HG03432 (cell line): ENCODE measurements around the gene CNTNAP2.
A peak's percentile ranks its signal among the peaks of the same experiment; 100 is the strongest.

Experiments
- ATAC-seq: cut with Tn5 transposase; IDR thresholded peaks from one replicate; pipeline ENCODE4 v1.9.1; 2021; ENCODE audit warnings: mild to moderate bottlenecking, moderate library complexity; ENCODE audit not compliant: unreplicated experiment

CNTNAP2 gene

DNA sequence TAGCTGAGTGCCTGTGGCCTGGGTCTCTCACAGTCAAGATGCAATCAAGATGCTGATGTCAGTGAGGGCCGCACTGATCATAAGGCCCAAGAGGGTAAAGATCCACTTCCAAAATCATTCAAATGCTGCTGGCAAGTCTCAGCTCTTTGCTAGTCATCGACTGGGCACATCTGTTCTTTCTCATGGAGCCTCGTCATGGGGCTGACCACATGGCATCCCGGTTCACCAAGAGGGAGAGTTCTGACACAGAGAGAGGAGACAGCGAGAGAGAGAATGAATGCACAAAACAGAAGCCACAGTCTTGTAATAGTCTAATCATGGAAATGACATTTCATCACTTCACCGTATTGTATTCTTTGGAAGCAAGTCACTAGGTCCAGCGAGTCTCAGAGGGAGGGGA, 1406.5 kb downstream of the CNTNAP2 start:
- ATAC-seq, result no peak

DNA sequence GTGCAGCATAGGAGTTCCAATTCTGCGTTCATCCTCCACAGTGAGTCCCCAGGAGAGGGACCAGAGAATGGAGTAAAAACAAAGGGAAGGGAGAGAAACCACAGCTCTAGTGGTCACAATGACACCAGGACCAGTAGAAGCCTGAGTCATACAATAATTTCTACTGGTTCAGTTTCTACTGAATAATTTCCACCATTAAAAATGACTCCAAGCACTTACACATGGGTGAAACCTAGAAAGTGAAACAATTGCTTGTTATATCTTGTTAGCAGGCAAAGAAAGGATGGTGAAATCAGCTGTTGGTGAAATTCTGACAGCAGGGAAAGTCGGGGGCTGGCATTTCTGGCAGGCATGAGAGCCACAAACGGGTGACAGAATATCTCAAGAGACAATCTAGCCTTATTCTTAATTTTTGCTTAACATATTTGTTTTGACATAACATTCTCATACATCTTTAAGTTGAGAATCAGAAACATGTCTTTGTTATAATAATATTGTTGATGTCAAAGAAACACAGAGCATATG, 1408.2 kb downstream of the CNTNAP2 start:
- ATAC-seq, result no peak

DNA sequence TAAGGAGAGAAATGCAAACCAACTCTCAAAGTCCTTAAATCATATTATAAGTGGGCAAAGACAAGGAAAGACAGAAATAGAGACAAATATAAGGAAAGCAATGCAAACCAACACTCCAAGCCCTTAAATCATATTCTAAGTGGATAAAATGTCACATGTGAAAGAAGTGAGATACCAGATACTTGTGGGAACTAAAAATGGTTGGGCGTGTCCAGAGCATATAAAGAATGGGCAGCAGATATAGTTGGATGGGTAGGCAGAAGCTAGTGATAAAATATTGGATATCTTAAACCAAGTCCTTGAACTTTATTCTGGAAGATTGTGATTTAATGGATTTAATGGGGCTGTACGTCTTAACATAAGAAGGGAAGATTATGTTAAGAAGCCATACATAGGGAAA, 1408.7 kb downstream of the CNTNAP2 start:
- ATAC-seq, result no peak

DNA sequence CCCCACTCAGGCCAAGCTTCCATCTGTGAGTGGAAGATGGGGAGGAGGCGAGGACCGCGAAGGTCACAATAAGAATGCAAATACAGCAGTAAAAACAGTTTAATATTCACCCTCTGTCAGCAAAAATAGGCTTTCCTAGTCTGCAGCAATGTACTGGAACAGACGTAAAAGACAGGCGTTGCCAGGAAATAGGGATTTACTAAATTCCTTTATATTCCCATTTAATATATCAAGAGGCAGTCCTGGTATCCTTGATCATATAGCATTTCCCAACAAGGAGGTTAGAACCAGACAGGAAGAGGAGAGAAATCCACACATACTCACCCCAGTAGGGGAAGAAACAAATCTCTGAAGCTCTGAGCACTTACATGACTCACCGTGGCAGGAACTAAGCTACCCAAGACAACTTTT, 1419.1 kb downstream of the CNTNAP2 start:
- ATAC-seq, result no peak

DNA sequence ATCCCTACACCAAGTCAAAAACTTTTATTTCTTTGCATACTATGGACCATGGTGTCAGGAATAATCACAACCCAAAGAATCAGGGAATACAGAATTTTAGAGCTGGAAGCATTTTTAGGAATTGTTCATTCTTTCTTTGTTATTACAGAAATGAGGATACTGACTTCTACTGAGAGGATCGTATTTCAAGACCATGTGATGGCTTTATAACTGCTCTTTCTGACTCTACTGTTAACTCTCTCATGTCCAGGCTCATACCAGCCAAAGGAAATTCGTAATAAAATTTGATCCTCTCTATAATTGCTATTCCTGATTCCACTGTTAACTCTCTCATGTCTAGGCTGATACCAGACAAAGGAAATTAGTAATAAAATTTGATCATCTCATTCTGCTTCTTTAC, 1423.1 kb downstream of the CNTNAP2 start:
- no peak for ATAC-seq

DNA sequence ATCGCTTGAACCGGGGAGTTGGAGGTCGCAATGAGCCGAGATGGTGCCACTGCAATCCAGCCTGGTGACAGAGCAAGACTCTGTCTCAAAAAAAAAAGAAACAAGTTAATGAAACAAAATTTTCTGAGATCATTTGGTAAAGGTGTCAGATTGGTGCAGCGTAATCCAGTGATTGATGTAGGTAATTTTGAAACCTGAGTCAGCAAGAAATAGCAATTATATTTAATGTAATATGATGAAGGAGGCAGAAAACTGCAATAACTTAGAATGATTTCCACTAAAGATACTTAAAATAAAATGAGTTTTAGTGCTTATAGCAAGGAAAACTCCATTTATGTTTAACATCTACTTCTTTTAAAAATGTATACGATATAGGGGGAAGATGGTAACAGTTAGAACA, 1424.1 kb downstream of the CNTNAP2 start:
- no peak for ATAC-seq

DNA sequence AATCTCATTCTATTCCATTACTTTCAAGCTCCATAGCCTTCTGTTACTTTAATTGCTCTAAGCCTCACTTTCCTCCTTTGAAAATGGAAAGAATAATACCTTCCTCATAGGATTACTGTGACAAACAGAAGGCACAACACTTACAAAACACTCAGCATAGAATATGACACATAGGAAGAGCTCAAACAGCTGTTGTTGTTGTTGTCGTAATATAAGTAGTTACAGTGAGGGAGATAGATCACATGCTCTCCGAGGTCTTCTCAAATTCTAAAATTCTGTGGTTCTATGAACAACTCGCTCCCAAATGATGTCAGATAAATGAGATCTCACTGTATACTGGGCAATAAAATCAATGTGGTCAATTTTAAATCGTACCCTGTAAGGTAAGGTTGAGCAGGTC, 1424.7 kb downstream of the CNTNAP2 start:
- ATAC-seq, result no peak

DNA sequence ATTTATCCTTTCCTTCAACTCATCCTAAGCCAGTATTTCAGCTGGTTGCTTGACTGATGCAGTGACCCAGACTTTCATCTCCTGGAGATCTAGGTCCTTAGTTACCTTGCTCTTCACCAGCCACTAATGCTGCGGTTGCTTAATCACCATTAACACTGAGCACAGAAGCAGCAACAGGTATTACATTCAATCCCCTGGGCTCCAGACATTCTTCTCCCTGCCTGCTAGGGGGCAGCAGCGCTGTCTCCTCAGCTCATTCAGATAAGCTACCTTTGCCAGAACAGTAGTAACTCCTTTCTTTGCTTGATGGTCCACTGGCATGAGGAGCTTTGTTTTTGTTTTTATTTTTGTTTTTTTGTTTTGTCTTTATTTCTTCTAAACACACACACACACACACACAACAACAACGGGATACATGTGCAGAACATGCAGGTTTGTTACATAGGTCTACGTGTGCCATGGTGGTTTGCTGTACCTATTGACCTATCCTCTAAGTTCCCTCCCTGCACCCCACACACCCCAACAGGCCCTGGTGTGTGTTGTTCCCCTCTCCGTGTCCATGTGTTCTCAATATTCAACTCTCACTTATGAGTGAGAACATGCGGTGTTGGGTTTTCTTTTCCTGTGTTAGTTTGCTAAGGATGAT, 1430.8 kb downstream of the CNTNAP2 start:
- peak; percentile 67 for ATAC-seq

DNA sequence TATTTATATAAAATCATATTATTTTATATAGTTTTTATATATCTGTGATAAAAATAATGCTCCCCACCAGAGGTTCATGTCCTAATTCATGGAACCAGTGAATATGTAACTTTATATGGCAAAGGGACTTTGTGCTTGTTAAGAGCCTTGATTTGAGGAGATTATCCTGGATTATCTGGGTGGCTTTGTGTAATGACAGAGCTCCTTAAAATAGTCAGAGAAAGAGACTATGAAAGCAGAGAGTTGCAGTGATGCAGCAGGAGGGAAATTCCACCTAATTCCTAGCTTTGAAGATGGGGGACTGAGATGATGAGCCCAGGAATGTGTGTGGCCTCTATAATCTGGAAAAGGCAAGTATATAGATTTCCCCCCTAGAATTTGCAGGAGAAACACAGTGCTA, 1439.7 kb downstream of the CNTNAP2 start:
- no peak for ATAC-seq

DNA sequence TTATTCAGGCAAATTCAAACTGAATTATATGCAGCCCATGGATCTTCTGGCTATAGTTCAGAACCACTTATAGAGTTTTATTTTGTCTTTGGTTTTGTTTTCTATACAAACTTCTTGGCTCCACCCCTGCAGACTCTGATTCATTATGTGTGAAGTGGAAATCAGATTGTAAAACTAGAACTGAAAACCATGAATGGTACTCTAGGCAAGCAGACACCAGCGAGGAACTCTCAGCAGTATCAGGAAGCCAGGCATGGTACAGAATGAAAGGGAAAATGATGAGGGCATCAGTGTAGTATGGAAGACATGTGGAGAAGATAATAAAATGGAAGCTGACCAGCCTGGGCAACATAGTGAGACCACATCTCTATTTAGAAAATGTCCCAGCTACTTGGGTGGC, 1447.1 kb downstream of the CNTNAP2 start:
- no peak for ATAC-seq

DNA sequence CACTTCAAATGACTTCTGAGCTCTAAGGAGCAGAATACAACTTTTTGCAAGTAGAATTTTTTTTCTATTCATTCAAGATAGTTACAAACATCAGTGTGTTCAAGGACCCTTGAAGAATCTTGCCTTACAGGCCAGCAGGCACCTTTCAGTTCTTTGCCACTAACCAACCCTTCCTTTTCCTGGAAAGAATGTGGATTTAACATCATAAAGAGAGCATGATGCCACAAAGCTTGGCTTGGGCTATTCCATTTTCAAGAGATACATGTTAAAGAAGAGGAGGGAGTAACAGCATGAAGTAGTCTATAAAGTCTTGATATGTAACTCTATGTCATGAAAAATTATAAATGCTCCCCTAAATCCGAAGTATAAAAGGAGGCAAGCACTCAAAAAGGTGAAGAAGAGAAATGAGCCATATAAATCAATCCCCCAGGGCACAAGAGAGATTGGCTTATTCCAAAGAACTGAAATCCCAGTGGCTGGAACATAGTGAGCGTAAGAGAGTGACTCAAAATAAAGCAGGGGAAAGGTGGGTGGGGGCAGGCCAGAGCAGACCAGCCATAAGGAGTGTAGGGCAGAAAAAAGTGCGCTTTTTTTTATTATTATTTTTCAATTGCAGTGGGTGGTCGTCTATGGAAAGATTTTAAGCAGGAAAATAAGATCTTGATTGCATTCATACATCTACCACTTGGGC, 1448.3 kb downstream of the CNTNAP2 start:
- no peak for ATAC-seq

DNA sequence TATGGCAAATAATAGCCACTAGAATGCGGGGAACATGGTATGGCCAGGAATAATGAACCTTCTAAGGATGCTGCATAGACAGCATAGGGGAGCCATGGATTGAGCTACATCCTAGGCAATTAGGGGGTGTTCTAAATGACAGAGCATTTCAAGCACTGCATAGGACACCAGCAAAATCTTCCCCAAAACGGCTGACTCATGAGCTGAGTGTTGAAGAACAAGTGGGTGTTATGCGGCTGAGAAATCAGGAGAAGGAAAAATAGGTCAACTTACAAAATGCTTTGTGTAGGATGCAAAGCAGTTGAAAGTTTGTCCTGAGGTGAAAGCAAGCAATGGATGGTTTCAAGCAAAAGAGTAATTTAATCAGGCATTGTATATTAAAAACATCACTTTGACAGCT, 1450.4 kb downstream of the CNTNAP2 start:
- no peak for ATAC-seq

DNA sequence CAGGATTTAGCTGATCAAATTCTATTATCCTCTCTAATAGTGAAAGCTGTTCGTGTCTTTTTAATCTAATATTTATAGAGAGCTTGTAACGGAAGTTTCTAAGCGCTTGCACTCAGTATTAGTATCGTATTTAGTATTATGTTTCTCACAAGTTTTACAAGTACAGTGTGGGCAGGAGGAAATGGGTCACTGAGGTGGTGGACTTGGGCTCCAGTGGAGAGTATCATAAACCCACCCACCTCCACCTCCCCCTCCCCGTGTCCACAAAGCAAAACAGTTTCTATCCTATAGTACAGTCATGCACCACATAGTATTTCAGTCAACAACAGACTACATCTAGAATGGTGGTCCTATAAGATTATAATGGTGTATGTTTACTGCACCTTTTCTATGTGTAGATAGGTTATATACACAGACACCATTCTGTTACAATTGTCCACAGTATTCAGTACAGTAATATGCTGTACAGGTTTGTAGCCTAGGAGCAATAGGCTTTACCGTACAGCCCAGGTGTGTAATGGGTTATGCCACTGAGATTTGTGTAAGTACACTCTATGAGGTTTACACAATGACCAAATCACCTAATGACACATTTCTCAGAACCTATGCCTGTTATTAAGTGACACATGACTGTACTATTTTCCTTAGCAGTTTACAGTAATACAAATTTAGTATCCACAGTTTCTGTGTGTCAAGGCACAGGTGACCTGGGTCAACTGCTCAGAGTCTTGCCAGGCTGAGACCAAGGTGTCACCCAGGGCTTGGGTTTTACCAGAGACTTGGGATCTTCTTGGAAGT, 1452.7 kb downstream of the CNTNAP2 start:
- ATAC-seq, result no peak

DNA sequence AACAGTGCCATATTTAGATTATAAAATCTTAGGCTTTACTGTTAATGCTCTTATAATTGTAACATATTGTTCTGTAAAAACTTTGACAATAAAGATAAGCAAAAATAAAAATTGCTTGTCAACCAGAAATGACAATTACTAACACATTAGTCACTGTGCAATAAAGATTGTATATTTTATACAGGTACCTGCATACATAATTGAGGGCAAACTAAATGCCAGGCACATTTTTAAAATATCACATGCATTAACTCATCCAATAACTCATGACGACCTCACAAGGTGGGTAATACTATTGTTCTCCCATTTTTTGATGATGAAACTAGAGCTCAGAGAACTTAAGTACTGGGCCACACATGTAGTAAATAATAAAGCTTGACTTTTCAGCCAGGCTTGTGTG, 1453.8 kb downstream of the CNTNAP2 start:
- no peak for ATAC-seq

DNA sequence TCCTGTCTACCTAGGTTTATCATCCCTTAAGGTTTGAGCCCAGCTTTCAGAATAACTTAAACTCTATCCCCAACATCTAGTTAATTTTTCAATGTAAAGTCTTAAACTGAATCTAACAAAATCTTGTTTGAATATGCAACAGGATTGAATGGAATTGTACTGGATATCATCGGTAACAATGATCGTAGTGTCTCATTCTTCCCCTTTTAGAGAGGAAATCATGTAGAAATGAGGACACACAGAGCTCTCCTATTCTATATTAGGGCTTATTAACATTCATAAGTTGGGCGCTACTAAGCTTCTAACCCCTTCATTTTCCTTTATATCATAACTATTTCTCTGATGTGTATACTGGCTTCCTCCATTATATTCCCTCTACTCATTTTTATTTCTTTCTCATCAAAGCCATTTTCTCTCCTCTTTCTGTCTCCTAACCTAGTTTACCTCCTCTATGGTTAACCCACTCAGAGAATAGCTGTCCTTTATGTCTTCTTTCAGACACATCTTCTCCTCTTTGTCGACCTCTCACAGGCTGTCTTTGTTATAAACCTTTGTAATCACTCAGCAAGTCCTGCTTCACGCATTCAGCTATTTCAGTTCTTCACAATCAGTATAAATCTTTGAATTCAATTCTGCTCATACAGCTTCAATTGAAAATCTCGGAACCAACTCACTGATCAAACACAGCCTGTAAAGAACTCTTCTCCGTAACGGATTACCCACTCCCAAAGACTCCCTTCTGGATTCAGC, 1455.0 kb downstream of the CNTNAP2 start:
- ATAC-seq, result no peak

DNA sequence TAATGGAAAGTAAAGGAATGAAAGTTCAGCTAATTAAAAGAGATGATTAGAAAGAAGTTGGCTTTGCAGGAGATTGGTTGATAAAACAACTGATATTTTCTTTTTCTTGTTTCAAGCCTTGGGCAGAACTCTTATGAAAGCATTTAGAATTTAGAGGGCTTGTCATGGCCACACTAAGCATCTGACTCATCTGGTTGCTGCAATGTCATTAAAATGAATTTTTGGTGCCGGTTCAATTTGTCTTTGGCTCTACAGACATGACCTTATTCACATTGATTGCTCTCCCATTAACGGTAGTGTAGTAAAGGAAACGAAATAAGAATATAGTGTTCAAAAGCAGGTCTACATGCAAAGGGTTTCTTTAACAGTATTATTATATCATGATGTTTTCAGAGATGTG, 1461.6 kb downstream of the CNTNAP2 start:
- ATAC-seq, result no peak

DNA sequence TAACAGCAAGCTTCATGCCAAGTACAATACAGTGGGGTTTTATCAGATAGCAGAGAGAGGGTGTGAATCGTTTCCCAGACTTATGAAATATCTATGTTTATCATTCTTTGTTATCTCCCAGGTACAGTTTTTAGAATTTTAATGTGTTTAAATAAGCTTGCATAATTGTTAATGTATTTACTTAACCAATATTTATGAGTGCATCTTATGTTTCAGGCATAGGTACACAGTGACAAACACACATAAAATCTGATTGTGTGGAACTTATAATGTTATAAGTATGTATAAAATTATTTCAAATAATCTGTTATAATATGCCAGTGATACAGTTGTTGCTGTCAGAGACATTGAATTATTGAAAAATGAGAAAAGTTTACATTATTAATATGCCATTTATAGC, 1462.5 kb downstream of the CNTNAP2 start:
- ATAC-seq, result no peak

DNA sequence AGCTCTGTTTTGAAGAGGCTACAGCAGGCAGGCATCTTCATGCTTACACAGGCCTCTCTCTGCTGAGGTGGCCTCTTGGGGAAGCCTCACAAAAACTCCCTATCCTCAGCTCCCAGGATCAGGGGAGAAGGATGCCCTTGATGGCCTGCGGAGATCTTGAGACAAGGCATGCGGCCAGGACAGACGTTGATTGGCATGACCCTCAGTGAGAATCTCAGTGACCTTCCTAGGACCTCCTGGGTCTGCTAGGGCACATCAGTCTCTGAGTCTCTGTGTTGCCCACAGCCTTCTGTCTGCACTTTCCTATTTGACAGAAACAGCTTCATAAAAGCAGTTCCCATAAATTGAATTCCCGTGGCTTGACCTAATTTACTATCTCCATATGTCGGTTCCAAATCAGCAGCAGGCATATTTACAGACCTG, 1468.2 kb downstream of the CNTNAP2 start:
- ATAC-seq, result no peak

DNA sequence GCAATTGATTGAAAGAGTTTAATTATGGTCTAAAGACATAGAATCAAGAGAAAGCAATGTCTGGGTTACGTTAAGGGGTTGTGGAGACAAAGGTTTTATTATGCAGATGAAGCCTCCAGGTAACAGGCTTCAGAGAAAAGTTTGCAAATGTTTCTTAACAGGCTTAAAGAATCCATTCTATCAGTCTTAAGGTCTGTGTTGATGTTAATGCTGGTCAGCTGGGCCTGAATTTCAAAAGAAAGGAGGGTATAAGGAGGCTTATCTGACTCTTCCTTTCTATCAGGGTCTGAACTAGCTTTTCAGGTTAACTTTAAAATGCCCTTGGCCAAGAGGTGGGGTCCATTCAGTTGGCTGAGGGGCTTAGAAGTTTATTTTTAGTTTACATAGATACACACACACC, 1469.5 kb downstream of the CNTNAP2 start:
- ATAC-seq, result no peak

DNA sequence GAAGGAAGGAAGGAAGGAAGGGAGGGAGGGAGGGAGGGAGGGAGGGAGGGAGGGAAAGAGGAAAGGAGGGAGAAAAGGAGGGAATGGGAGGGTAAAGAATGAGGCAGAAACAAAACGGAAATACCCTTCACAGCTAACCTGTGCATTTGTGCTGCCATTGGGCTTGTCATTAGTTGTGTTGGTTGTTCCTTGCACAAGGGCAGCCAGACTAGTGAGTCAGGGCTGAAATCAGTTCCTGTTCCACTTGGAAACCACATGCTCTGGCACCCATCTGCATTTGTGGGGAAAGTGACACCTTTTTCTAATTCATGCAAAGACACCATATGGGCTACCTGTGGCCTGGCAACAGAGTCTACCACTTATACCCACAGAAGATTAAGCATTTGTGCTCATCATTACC, 1469.9 kb downstream of the CNTNAP2 start:
- ATAC-seq, result no peak
